ENCODE results near the gene TMEM192. TPM values are rescaled to one million over a fixed set of nuclear protein-coding genes. Genes with fewer than 3 reads are reported as not detected.
"Not testable (repeated sequence)": the region's sequence is repeated elsewhere in the genome, so short reads cannot be mapped to it uniquely, and the experiment has no call there.

TMEM192 gene
- total RNA-seq, 1 donor from 2014 or later, result 17.6 TPM

- Mint-ChIP-seq H3K27ac (ENCODE audit: unreplicated experiment) (no peak within 1 kb of the TSS), H3K36me3 (ENCODE audit: unreplicated experiment) (no peaks in the 10 kb centered on the region), H3K9me3 (ENCODE audit: unreplicated experiment) (no peaks in the 10 kb centered on the region), H3K27me3 (ENCODE audit: unreplicated experiment) (no peaks in the 10 kb centered on the region), H3K4me3 (ENCODE audit: unreplicated experiment) (no peak within 1 kb of the TSS), H3K4me1 (ENCODE audit: unreplicated experiment) (no peaks in the 10 kb centered on the region)
- no peak for DNase-seq (ENCODE audit: extremely low spot score, unreplicated experiment)
- TF ChIP-seq CTCF (IDR thresholded peaks at IDR 0.05), result no peak
These were observed 81.0 kb downstream of the TMEM192 start, which contains the start of gene TRIM60 for GRCh38 chr4:165031436-165032211. TSS of gene TRIM60 (plus strand) at chr4:165031999. CDS start at chr4:165040073, 8,074 bp downstream.

- no peak overlapping the region for H3K27ac Mint-ChIP-seq (ENCODE audit: unreplicated experiment)
- no peak overlapping the region for H3K4me3 Mint-ChIP-seq (ENCODE audit: unreplicated experiment)
- DNase-seq (ENCODE audit: extremely low spot score, unreplicated experiment), result peak; percentile 66
These were observed 84.8 kb downstream of the TMEM192 start for GRCh38 chr4:165027762-165028402.

GRCh38 chr4:165025782-165026181, 86.9 kb downstream of the TMEM192 start:
- not testable (repeated sequence) for H3K36me3 Mint-ChIP-seq (ENCODE audit: unreplicated experiment); H3K4me3 Mint-ChIP-seq (ENCODE audit: unreplicated experiment); H3K4me1 Mint-ChIP-seq (ENCODE audit: unreplicated experiment); H3K27me3 Mint-ChIP-seq (ENCODE audit: unreplicated experiment); H3K9me3 Mint-ChIP-seq (ENCODE audit: unreplicated experiment); DNase-seq (ENCODE audit: extremely low spot score, unreplicated experiment); H3K27ac Mint-ChIP-seq (ENCODE audit: unreplicated experiment)

More at GRCh38 chr4:165027762-165028402, 84.8 kb downstream of the TMEM192 start:
- no peak for TF ChIP-seq CTCF (IDR thresholded peaks at IDR 0.05)
- Mint-ChIP-seq H3K9me3 (ENCODE audit: unreplicated experiment) (no peaks in the 10 kb centered on the region), H3K36me3 (ENCODE audit: unreplicated experiment) (no peaks in the 10 kb centered on the region), H3K4me1 (ENCODE audit: unreplicated experiment) (no peaks in the 10 kb centered on the region), H3K27me3 (ENCODE audit: unreplicated experiment) (no peaks in the 10 kb centered on the region)

Other genes starting within 250 kb of the TMEM192 start
- not detected in 2 replicates for gene APELA, start 235.7 kb downstream of the TMEM192 start, total RNA-seq
- not detected in 2 replicates for gene TRIM61, start 135.2 kb downstream of the TMEM192 start, total RNA-seq
- not detected in 2 replicates for gene TRIM60, start 80.9 kb downstream of the TMEM192 start, total RNA-seq
- not detected in 2 replicates for gene TRIM75, start 59.0 kb downstream of the TMEM192 start, total RNA-seq
- gene KLHL2, start 94.7 kb upstream of the TMEM192 start, total RNA-seq, result 19.1 and 20.5 TPM in 2 replicates
- gene MSMO1, start 214.8 kb upstream of the TMEM192 start, total RNA-seq, result 34.9 and 36.9 TPM in 2 replicates

Data from osteocyte (in vitro differentiated cells).